ENCODE measurements around the gene SENP2. TPM values are rescaled to one million over a fixed set of nuclear protein-coding genes. Genes with fewer than 3 reads are reported as not detected.
"Not testable (repeated sequence)": the region's sequence is repeated elsewhere in the genome, so short reads cannot be mapped to it uniquely, and the experiment has no call there.

The SENP2 gene
- total and polyA plus RNA-seq, 5 experiments from 2014 or later: 12.3 to 53.1 (median 13.8) TPM

GRCh38 chr3:185638651-185639050, 52.6 kb downstream of the SENP2 start:
- ATAC-seq, DNase-seq, POLR2A ChIA-PET, H3K27me3 Mint-ChIP-seq, H3K4me3 Mint-ChIP-seq, H3K27ac Mint-ChIP-seq, H3K9me3 Mint-ChIP-seq, H3K4me1 Mint-ChIP-seq, H3K36me3 Mint-ChIP-seq: not testable (repeated sequence)

GRCh38 chr3:185639632-185640206, 53.6 kb downstream of the SENP2 start:
- no peaks in the 10 kb centered on the region for H3K9me3 Mint-ChIP-seq
- POLR2A ChIA-PET: no interaction called here
- no peak overlapping the region for H3K27ac Mint-ChIP-seq
- ATAC-seq (no peak), DNase-seq (no peak)
- H3K4me3 Mint-ChIP-seq: no peak overlapping the region
- peaks cover 0 to 4% (median 3%) of the 10 kb centered on the region in 5 donors for H3K27me3 Mint-ChIP-seq
- no peaks in the 10 kb centered on the region for H3K36me3 Mint-ChIP-seq
- H3K4me1 Mint-ChIP-seq: no peaks in the 10 kb centered on the region

GRCh38 chr3:185640308-185640707, 54.2 kb downstream of the SENP2 start:
- H3K9me3 Mint-ChIP-seq: no peaks in the 10 kb centered on the region
- no peaks in the 10 kb centered on the region for H3K4me1 Mint-ChIP-seq
- ATAC-seq: no peak
- H3K36me3 Mint-ChIP-seq: no peaks in the 10 kb centered on the region
- no peak for DNase-seq
- POLR2A ChIA-PET: no interaction called here
- H3K27me3 Mint-ChIP-seq: peaks cover 0 to 4% (median 4%) of the 10 kb centered on the region in 5 donors
- no peak overlapping the region for H3K4me3 Mint-ChIP-seq
- H3K27ac Mint-ChIP-seq: no peak overlapping the region

- H3K4me1 Mint-ChIP-seq, ATAC-seq, H3K4me3 Mint-ChIP-seq, H3K9me3 Mint-ChIP-seq, DNase-seq, POLR2A ChIA-PET, H3K36me3 Mint-ChIP-seq, H3K27ac Mint-ChIP-seq: not testable (repeated sequence)
- peaks cover 6 to 40% (median 21%) of the 10 kb centered on the region in 5 donors for H3K27me3 Mint-ChIP-seq
These were observed 59.1 kb downstream of the SENP2 start for GRCh38 chr3:185645191-185645590.

- Mint-ChIP-seq H3K27me3 (peaks cover 6 to 40% (median 21%) of the 10 kb centered on the region in 5 donors), H3K27ac (no peak overlapping the region), H3K9me3 (no peaks in the 10 kb centered on the region), H3K4me1 (peaks cover 0 to 2% (median 0%) of the 10 kb centered on the region in 4 donors), H3K36me3 (no peaks in the 10 kb centered on the region), H3K4me3 (no peak overlapping the region)
- POLR2A ChIA-PET: no interaction called here
- ATAC-seq (no peak), DNase-seq (no peak)
These were observed 59.7 kb downstream of the SENP2 start for GRCh38 chr3:185645596-185646381.

- DNase-seq (no peak), ATAC-seq (no peak)
- Mint-ChIP-seq H3K4me3 (peak overlapping the region in 1 of 10 donors; percentile 21), H3K27ac (no peak overlapping the region), H3K4me1 (peaks cover 0 to 2% (median 0%) of the 10 kb centered on the region in 4 donors), H3K36me3 (no peaks in the 10 kb centered on the region), H3K9me3 (no peaks in the 10 kb centered on the region), H3K27me3 (peaks cover 6 to 40% (median 21%) of the 10 kb centered on the region in 5 donors)
- POLR2A ChIA-PET: no interaction called here
These were observed 60.5 kb downstream of the SENP2 start for GRCh38 chr3:185646382-185647133.

- H3K4me3 Mint-ChIP-seq: no peak overlapping the region
- ATAC-seq (no peak), DNase-seq (peak in 1 of 10 donors; percentile 60)
- POLR2A ChIA-PET: interaction anchor here (0.6 kb wide), 1 partner anchor 33 kb away, joined by 4 read pairs; no protein-coding TSS in a partner anchor
- H3K4me1 Mint-ChIP-seq: peaks cover 0 to 2% (median 0%) of the 10 kb centered on the region in 4 donors
- H3K9me3 Mint-ChIP-seq: no peaks in the 10 kb centered on the region
- no peaks in the 10 kb centered on the region for H3K36me3 Mint-ChIP-seq
- H3K27ac Mint-ChIP-seq: peak overlapping the region in 1 of 10 donors; percentile 53
- H3K27me3 Mint-ChIP-seq: peaks cover 2 to 40% (median 20%) of the 10 kb centered on the region in 5 donors
These were observed 61.2 kb downstream of the SENP2 start for GRCh38 chr3:185647134-185647879.

- Mint-ChIP-seq H3K27ac (peak overlapping the region in 1 of 10 donors; percentile 53), H3K9me3 (no peaks in the 10 kb centered on the region), H3K36me3 (no peaks in the 10 kb centered on the region), H3K4me3 (no peak overlapping the region), H3K27me3 (peaks cover 2 to 40% (median 20%) of the 10 kb centered on the region in 5 donors), H3K4me1 (peaks cover 0 to 2% (median 0%) of the 10 kb centered on the region in 4 donors)
- no peak for DNase-seq
- no peak for ATAC-seq
- POLR2A ChIA-PET: interaction anchor here (0.6 kb wide), 1 partner anchor 34 kb away, joined by 4 read pairs; no protein-coding TSS in a partner anchor
These were observed 61.8 kb downstream of the SENP2 start for GRCh38 chr3:185647880-185648210.

- Mint-ChIP-seq H3K27me3 (peaks cover 2 to 40% (median 18%) of the 10 kb centered on the region in 5 donors), H3K9me3 (no peaks in the 10 kb centered on the region), H3K4me1 (peaks cover 0 to 2% (median 0%) of the 10 kb centered on the region in 4 donors), H3K27ac (no peak overlapping the region), H3K4me3 (no peak overlapping the region), H3K36me3 (no peaks in the 10 kb centered on the region)
- ATAC-seq (no peak), DNase-seq (no peak)
- POLR2A ChIA-PET: no interaction called here
These were observed 62.3 kb downstream of the SENP2 start for GRCh38 chr3:185648396-185648795.

- Mint-ChIP-seq H3K36me3 (no peaks in the 10 kb centered on the region), H3K9me3 (no peaks in the 10 kb centered on the region), H3K27ac (no peak overlapping the region), H3K27me3 (peaks cover 2 to 40% (median 18%) of the 10 kb centered on the region in 5 donors), H3K4me3 (no peak overlapping the region), H3K4me1 (peaks cover 0 to 2% (median 0%) of the 10 kb centered on the region in 4 donors)
- ATAC-seq: no peak
- DNase-seq: no peak
- POLR2A ChIA-PET: no interaction called here
These were observed 63.3 kb downstream of the SENP2 start for GRCh38 chr3:185649414-185649813.

GRCh38 chr3:185651971-185652370, 65.9 kb downstream of the SENP2 start:
- H3K4me1 Mint-ChIP-seq: no peaks in the 10 kb centered on the region
- peaks cover 0 to 19% (median 7%) of the 10 kb centered on the region in 5 donors for H3K27me3 Mint-ChIP-seq
- no peak overlapping the region for H3K4me3 Mint-ChIP-seq
- no peaks in the 10 kb centered on the region for H3K9me3 Mint-ChIP-seq
- no peak overlapping the region for H3K27ac Mint-ChIP-seq
- DNase-seq: no peak
- H3K36me3 Mint-ChIP-seq: no peaks in the 10 kb centered on the region
- no peak for ATAC-seq
- POLR2A ChIA-PET: no interaction called here

- DNase-seq: no peak
- no peak for ATAC-seq
- Mint-ChIP-seq H3K4me3 (no peak overlapping the region), H3K27ac (no peak overlapping the region), H3K9me3 (no peaks in the 10 kb centered on the region), H3K4me1 (no peaks in the 10 kb centered on the region), H3K36me3 (no peaks in the 10 kb centered on the region), H3K27me3 (peaks cover 0 to 4% (median 0%) of the 10 kb centered on the region in 5 donors)
- POLR2A ChIA-PET: no interaction called here
These were observed 68.1 kb downstream of the SENP2 start for GRCh38 chr3:185653949-185654757.
